ENCODE results near the gene CCDC149. TPM values are rescaled to one million over a fixed set of nuclear protein-coding genes. Genes with fewer than 3 reads are reported as not detected.

CCDC149 gene
- total RNA-seq (2012; rRNA removed): 2.0 and 2.2 TPM in 2 replicates

GRCh38 chr4:24912252-24913118 lies at the start of gene CCDC149:
CCDC149 (minus strand) TSS chr4:24913042; CDS start chr4:24912864, 178 bp downstream.
- H3K36me3 ChIP-seq (ENCODE audit: insufficient read depth, low read length): no peaks in the 10 kb centered on the region
- H3K4me2 ChIP-seq (ENCODE audit: low read length): peak within 1 kb of the TSS; percentile 92
- peak within 1 kb of the TSS; percentile 92 for H3K9ac ChIP-seq (ENCODE audit: low read depth, low read length)
- peaks cover 4% of the 10 kb centered on the region for H3K27me3 ChIP-seq (ENCODE audit: control insufficient read depth, insufficient read depth, low read length)
- peaks cover 10% of the 10 kb centered on the region for H3K4me1 ChIP-seq (ENCODE audit: control insufficient read depth, insufficient read depth, low read length)
- no peaks in the 10 kb centered on the region for H3K9me3 ChIP-seq (replicated peaks; ENCODE audit: low read length)
- peak within 1 kb of the TSS; percentile 85 for H3K4me3 ChIP-seq (ENCODE audit: low read length)

GRCh38 chr4:24957886-24958285 lies 45.0 kb upstream of the CCDC149 start:
- H3K4me3 ChIP-seq (ENCODE audit: low read length): no peak overlapping the region
- no peak overlapping the region for H3K4me2 ChIP-seq (ENCODE audit: low read length)
- H3K4me1 ChIP-seq (ENCODE audit: control insufficient read depth, insufficient read depth, low read length): no peaks in the 10 kb centered on the region
- no peaks in the 10 kb centered on the region for H3K27me3 ChIP-seq (ENCODE audit: control insufficient read depth, insufficient read depth, low read length)
- H3K36me3 ChIP-seq (ENCODE audit: insufficient read depth, low read length): no peaks in the 10 kb centered on the region
- H3K9me3 ChIP-seq (replicated peaks; ENCODE audit: low read length): no peaks in the 10 kb centered on the region
- H3K9ac ChIP-seq (ENCODE audit: low read depth, low read length): no peak overlapping the region

DNA sequence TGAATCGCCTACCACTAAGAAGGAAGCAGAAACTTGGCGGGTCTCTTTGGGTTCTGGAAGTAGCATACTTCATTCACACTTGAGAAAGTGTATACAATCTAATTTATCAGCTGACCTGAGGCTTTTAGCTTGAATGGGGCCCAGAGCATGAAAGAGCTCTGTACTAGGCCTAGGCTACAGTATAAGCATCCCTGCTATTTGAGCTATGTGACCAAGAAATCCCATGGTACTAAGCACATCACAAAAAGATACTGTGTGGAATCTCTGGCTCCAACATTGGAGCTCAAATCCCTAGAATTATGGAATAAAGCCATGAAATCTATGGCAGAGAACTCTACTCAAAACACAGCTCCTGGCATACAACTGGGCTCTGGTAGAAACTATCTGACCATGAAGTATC lies 43.9 kb upstream of the CCDC149 start:
- Histone ChIP-seq H3K4me1 (ENCODE audit: control insufficient read depth, insufficient read depth, low read length) (no peaks in the 10 kb centered on the region), H3K27me3 (ENCODE audit: control insufficient read depth, insufficient read depth, low read length) (no peaks in the 10 kb centered on the region), H3K9me3 (replicated peaks; ENCODE audit: low read length) (no peaks in the 10 kb centered on the region), H3K36me3 (ENCODE audit: insufficient read depth, low read length) (no peaks in the 10 kb centered on the region), H3K4me3 (ENCODE audit: low read length) (no peak overlapping the region), H3K4me2 (ENCODE audit: low read length) (no peak overlapping the region), H3K9ac (ENCODE audit: low read depth, low read length) (no peak overlapping the region)

- Histone ChIP-seq H3K4me3 (ENCODE audit: low read length) (no peak overlapping the region), H3K9me3 (replicated peaks; ENCODE audit: low read length) (no peaks in the 10 kb centered on the region), H3K4me1 (ENCODE audit: control insufficient read depth, insufficient read depth, low read length) (no peaks in the 10 kb centered on the region), H3K27me3 (ENCODE audit: control insufficient read depth, insufficient read depth, low read length) (no peaks in the 10 kb centered on the region), H3K9ac (ENCODE audit: low read depth, low read length) (no peak overlapping the region), H3K36me3 (ENCODE audit: insufficient read depth, low read length) (no peaks in the 10 kb centered on the region), H3K4me2 (ENCODE audit: low read length) (no peak overlapping the region)
Measured at GRCh38 chr4:24956091-24956490, 43.2 kb upstream of the CCDC149 start.

DNA sequence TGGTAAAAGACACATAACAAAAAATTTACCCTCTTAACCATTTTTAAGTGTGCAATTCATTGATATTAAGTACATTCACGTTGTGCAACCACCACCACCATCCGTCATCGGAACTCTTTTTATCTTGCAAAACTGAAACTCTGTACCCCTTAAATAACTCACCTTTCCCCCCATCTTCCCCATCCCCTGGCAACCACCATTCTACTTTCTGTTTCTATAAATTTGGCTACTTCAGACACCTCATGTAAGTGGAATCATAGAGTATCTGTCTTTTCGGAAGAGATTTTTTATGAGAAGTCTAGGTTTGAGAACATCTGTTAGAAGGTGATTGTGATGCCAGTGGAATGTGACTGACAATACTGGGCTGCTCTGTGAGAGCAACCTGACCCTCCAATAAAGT lies 39.8 kb upstream of the CCDC149 start:
- Histone ChIP-seq H3K4me3 (ENCODE audit: low read length) (no peak overlapping the region), H3K4me2 (ENCODE audit: low read length) (no peak overlapping the region), H3K27me3 (ENCODE audit: control insufficient read depth, insufficient read depth, low read length) (no peaks in the 10 kb centered on the region), H3K4me1 (ENCODE audit: control insufficient read depth, insufficient read depth, low read length) (no peaks in the 10 kb centered on the region), H3K36me3 (ENCODE audit: insufficient read depth, low read length) (no peaks in the 10 kb centered on the region), H3K9me3 (replicated peaks; ENCODE audit: low read length) (no peaks in the 10 kb centered on the region), H3K9ac (ENCODE audit: low read depth, low read length) (no peak overlapping the region)

DNA sequence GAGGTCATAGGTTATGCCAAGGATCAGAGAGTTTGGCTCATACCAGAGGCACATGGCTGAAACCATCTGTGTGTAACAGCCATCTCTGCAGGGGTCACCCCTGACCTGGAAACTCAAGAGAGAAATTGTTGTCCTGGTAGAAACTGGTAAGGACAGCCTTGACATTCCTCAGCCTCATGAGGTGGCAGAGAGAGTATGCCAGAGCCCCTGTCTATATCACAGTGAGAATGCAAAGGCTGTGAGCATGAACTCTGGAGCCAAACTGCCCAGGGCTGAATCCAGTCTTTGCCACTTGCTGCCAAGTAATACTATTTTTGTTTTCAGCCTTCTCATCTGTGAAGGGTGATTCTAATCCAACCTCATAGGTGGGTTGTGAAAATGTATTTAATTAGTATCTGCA lies 37.1 kb upstream of the CCDC149 start:
- Histone ChIP-seq H3K36me3 (ENCODE audit: insufficient read depth, low read length) (no peaks in the 10 kb centered on the region), H3K9ac (ENCODE audit: low read depth, low read length) (no peak overlapping the region)

DNA sequence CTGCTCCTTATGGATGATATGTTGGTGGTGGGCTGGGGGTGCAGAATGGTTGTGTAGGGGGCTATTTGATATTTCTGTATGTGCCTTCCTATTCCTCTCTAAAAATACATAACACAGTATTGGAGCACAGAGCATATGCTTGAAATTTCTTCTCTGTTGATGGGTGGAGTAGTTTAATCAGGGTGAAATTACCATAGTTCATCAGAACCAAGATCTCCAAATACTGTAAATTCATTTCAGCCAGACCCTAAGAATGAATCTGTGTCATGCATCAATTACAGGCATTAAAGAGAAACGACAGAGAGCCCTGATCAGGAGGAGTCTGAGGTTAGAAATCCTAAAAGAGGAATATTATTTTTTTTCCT lies 25.1 kb upstream of the CCDC149 start:
- Histone ChIP-seq H3K4me1 (ENCODE audit: control insufficient read depth, insufficient read depth, low read length) (no peaks in the 10 kb centered on the region), H3K9me3 (replicated peaks; ENCODE audit: low read length) (no peaks in the 10 kb centered on the region), H3K4me2 (ENCODE audit: low read length) (no peak overlapping the region), H3K4me3 (ENCODE audit: low read length) (no peak overlapping the region), H3K27me3 (ENCODE audit: control insufficient read depth, insufficient read depth, low read length) (no peaks in the 10 kb centered on the region), H3K9ac (ENCODE audit: low read depth, low read length) (no peak overlapping the region), H3K36me3 (ENCODE audit: insufficient read depth, low read length) (no peaks in the 10 kb centered on the region)

More for the DNA sequence above, 37.1 kb upstream of the CCDC149 start:
- Histone ChIP-seq H3K4me1 (ENCODE audit: control insufficient read depth, insufficient read depth, low read length) (no peaks in the 10 kb centered on the region), H3K4me3 (ENCODE audit: low read length) (no peak overlapping the region), H3K27me3 (ENCODE audit: control insufficient read depth, insufficient read depth, low read length) (no peaks in the 10 kb centered on the region), H3K4me2 (ENCODE audit: low read length) (no peak overlapping the region), H3K9me3 (replicated peaks; ENCODE audit: low read length) (no peaks in the 10 kb centered on the region)

- H3K4me3 ChIP-seq (ENCODE audit: low read length): no peak overlapping the region
- no peak overlapping the region for H3K9ac ChIP-seq (ENCODE audit: low read depth, low read length)
- H3K27me3 ChIP-seq (ENCODE audit: control insufficient read depth, insufficient read depth, low read length): no peaks in the 10 kb centered on the region
- H3K36me3 ChIP-seq (ENCODE audit: insufficient read depth, low read length): no peaks in the 10 kb centered on the region
- H3K9me3 ChIP-seq (replicated peaks; ENCODE audit: low read length): no peaks in the 10 kb centered on the region
- no peak overlapping the region for H3K4me2 ChIP-seq (ENCODE audit: low read length)
- H3K4me1 ChIP-seq (ENCODE audit: control insufficient read depth, insufficient read depth, low read length): no peaks in the 10 kb centered on the region
Measured at GRCh38 chr4:24937176-24937916, 24.5 kb upstream of the CCDC149 start.

GRCh38 chr4:24935856-24936255 lies 23.0 kb upstream of the CCDC149 start:
- no peaks in the 10 kb centered on the region for H3K36me3 ChIP-seq (ENCODE audit: insufficient read depth, low read length)
- H3K4me2 ChIP-seq (ENCODE audit: low read length): no peak overlapping the region
- no peaks in the 10 kb centered on the region for H3K4me1 ChIP-seq (ENCODE audit: control insufficient read depth, insufficient read depth, low read length)
- no peak overlapping the region for H3K9ac ChIP-seq (ENCODE audit: low read depth, low read length)
- H3K27me3 ChIP-seq (ENCODE audit: control insufficient read depth, insufficient read depth, low read length): no peaks in the 10 kb centered on the region
- H3K4me3 ChIP-seq (ENCODE audit: low read length): no peak overlapping the region
- H3K9me3 ChIP-seq (replicated peaks; ENCODE audit: low read length): no peaks in the 10 kb centered on the region

GRCh38 chr4:24934311-24934710 lies 21.5 kb upstream of the CCDC149 start:
- no peaks in the 10 kb centered on the region for H3K9me3 ChIP-seq (replicated peaks; ENCODE audit: low read length)

DNA sequence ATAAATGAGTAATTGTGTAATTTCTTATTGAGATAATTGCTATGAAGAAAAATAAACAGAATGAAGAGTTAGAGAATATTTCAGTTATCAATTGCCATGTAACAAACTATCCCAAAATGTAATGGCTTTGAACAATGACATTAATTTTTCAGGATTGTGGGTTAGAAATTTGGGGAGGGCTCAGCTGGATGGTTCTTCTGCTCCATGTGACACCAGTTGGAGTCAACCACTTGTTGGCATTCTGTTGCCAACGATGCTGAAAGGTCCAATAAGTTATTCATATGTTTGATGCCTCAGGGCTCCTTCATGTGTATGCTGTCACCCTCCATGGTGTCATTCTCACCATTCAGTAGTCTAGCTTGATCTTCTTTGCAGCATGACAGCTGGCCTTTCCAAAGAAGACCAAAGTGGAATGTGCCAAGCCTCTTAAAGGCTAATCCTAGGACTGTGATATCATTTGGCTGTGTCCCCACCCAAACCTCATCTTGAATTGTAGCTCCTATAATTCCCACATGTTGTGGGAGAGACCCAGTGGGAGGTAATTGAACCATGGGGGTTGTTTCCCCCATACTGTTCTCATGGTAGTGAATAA lies 20.9 kb upstream of the CCDC149 start:
- Histone ChIP-seq H3K36me3 (ENCODE audit: insufficient read depth, low read length) (no peaks in the 10 kb centered on the region), H3K4me1 (ENCODE audit: control insufficient read depth, insufficient read depth, low read length) (no peaks in the 10 kb centered on the region), H3K9me3 (replicated peaks; ENCODE audit: low read length) (no peaks in the 10 kb centered on the region), H3K4me2 (ENCODE audit: low read length) (no peak overlapping the region), H3K27me3 (ENCODE audit: control insufficient read depth, insufficient read depth, low read length) (peaks cover 7% of the 10 kb centered on the region), H3K9ac (ENCODE audit: low read depth, low read length) (no peak overlapping the region), H3K4me3 (ENCODE audit: low read length) (no peak overlapping the region)

More at GRCh38 chr4:24934311-24934710, 21.5 kb upstream of the CCDC149 start:
- peaks cover 4% of the 10 kb centered on the region for H3K27me3 ChIP-seq (ENCODE audit: control insufficient read depth, insufficient read depth, low read length)
- no peak overlapping the region for H3K4me3 ChIP-seq (ENCODE audit: low read length)
- no peak overlapping the region for H3K4me2 ChIP-seq (ENCODE audit: low read length)
- H3K9ac ChIP-seq (ENCODE audit: low read depth, low read length): no peak overlapping the region
- no peaks in the 10 kb centered on the region for H3K36me3 ChIP-seq (ENCODE audit: insufficient read depth, low read length)
- no peaks in the 10 kb centered on the region for H3K4me1 ChIP-seq (ENCODE audit: control insufficient read depth, insufficient read depth, low read length)
